Neuronal stem cell (in vitro differentiated cells): Measurements from ENCODE around the gene NAV2.

Experiments
- DNase-seq: peaks from one replicate; pipeline ENCODE4 v3.0.0-alpha.2; 2013; ENCODE audit warnings: low spot score
- H2AFZ ChIP-seq: one replicate; pipeline ENCODE4 v1.6.1; 2013; ENCODE audit warnings: mild to moderate bottlenecking, low read length, inconsistent platforms
- H2AK5ac ChIP-seq: 2 replicates; pipeline ENCODE4 v1.6.1; 2013; ENCODE audit warnings: low read depth, mild to moderate bottlenecking, inconsistent platforms, low read length, moderate library complexity, mixed read lengths
- H2BK120ac ChIP-seq: 2 replicates; pipeline ENCODE4 v1.6.1; 2013; ENCODE audit warnings: low read depth, mild to moderate bottlenecking, inconsistent platforms, low read length, moderate library complexity, mixed read lengths
- H2BK12ac ChIP-seq: one replicate; pipeline ENCODE4 v1.6.1; 2013; ENCODE audit warnings: low read length, inconsistent platforms
- H2BK15ac ChIP-seq: 2 replicates; pipeline ENCODE4 v1.6.1; 2013; ENCODE audit warnings: mild to moderate bottlenecking, low read length, inconsistent platforms, mixed read lengths
- H2BK5ac ChIP-seq: one replicate; pipeline ENCODE4 v1.6.1; 2013; ENCODE audit warnings: inconsistent platforms, mild to moderate bottlenecking, low read length, moderate library complexity
- H3K14ac ChIP-seq: one replicate; pipeline ENCODE4 v1.6.1; 2013; ENCODE audit warnings: low read length, inconsistent platforms
- H3K18ac ChIP-seq: 2 replicates; pipeline ENCODE4 v1.6.1; 2013; ENCODE audit warnings: low read length, inconsistent platforms
- H3K23ac ChIP-seq: 2 replicates; pipeline ENCODE4 v1.6.1; 2013; ENCODE audit warnings: low read depth, mild to moderate bottlenecking, mixed read lengths, low read length, inconsistent platforms; ENCODE audit not compliant: poor library complexity
- H3K27ac ChIP-seq: replicated peaks from 3 replicates; pipeline ENCODE4 v1.5.1; 2013; ENCODE audit warnings: low read length, inconsistent platforms
- H3K27me3 ChIP-seq, 3 experiments: 2 replicates each; pipeline ENCODE4 v1.6.1; 2013; ENCODE audit warnings: low read length in 3 of 3, mild to moderate bottlenecking in 2 of 3, inconsistent platforms in 1 of 3, low read depth in 1 of 3, mixed read lengths in 1 of 3, moderate library complexity in 1 of 3; ENCODE audit not compliant: control insufficient read depth in 3 of 3, insufficient read depth in 3 of 3
- H3K36me3 ChIP-seq, 2 donors: replicated peaks in 1 of 2; 2 replicates each; pipeline ENCODE4 v1.6.1; 2013; ENCODE audit warnings: low read length in 2 of 2; ENCODE audit not compliant: control insufficient read depth in 2 of 2, insufficient read depth in 2 of 2
- H3K4ac ChIP-seq: 2 replicates; pipeline ENCODE4 v1.6.1; 2013; ENCODE audit warnings: inconsistent platforms, mild to moderate bottlenecking, low read length, moderate library complexity
- H3K4me1 ChIP-seq, 2 donors: 1 replicate in 1 of 2; 2 replicates in 1 of 2; pipeline ENCODE4 v1.6.1; 2013; ENCODE audit warnings: low read length in 2 of 2, low read depth in 1 of 2; ENCODE audit not compliant: control insufficient read depth in 2 of 2, insufficient read depth in 1 of 2
- H3K4me2 ChIP-seq: one replicate; pipeline ENCODE4 v1.6.1; 2013; ENCODE audit warnings: mild to moderate bottlenecking, low read length, inconsistent platforms; ENCODE audit not compliant: insufficient read depth, poor library complexity, severe bottlenecking
- H3K4me3 ChIP-seq, 2 donors: 2 replicates each; pipeline ENCODE4 v1.5.1; 2013; ENCODE audit warnings: low read length in 2 of 2, mild to moderate bottlenecking in 2 of 2, inconsistent platforms in 1 of 2, moderate library complexity in 1 of 2
- H3K79me1 ChIP-seq: one replicate; pipeline ENCODE4 v1.6.1; 2013; ENCODE audit warnings: low read depth, mild to moderate bottlenecking, inconsistent platforms, low read length, moderate library complexity
- H3K9ac ChIP-seq: one replicate; pipeline ENCODE4 v1.6.1; 2013; ENCODE audit warnings: mild to moderate bottlenecking, low read depth, low read length, inconsistent platforms; ENCODE audit not compliant: poor library complexity
- H3K9me3 ChIP-seq, 2 donors: replicated peaks in 1 of 2; 2 replicates each; pipeline versions ENCODE3 to v1.6.1; 2013; ENCODE audit warnings: low read length in 2 of 2, mild to moderate bottlenecking in 2 of 2, inconsistent platforms in 1 of 2, low read depth in 1 of 2, mixed read lengths in 1 of 2, moderate library complexity in 1 of 2; ENCODE audit not compliant: control insufficient read depth in 2 of 2, insufficient read depth in 1 of 2
- H4K8ac ChIP-seq: one replicate; pipeline ENCODE4 v1.6.1; 2013; ENCODE audit warnings: low read depth, mild to moderate bottlenecking, inconsistent platforms, low read length, moderate library complexity
- H4K91ac ChIP-seq: one replicate; pipeline ENCODE4 v1.6.1; 2013; ENCODE audit warnings: low read length, low read depth, mild to moderate bottlenecking, inconsistent platforms; ENCODE audit not compliant: poor library complexity
- WGBS, 2 donors: extraction: QIAGEN DNeasy Blood & Tissue Kit; methylation state at CpG; one replicate each; pipeline ENCODE4 v1.1.7; 2013; ENCODE audit warnings: missing lambda C conversion rate in 2 of 2, mixed read lengths in 1 of 2; ENCODE audit not compliant: insufficient read length in 2 of 2, insufficient replicate concordance in 1 of 2; ENCODE audit errors: extremely low coverage in 2 of 2; 5-methylcytosine and 5-hydroxymethylcytosine counted together

Gene NAV2

GRCh38 chr11:20132667-20133039 lies 420.0 kb downstream of the NAV2 start:
- no peak overlapping the region for H3K4me3 ChIP-seq
- H3K4ac ChIP-seq, result no peak overlapping the region
- no peak overlapping the region for H3K9ac ChIP-seq
- no peak overlapping the region for H2BK120ac ChIP-seq
- H3K27ac ChIP-seq, result no peak overlapping the region
- no peak for DNase-seq
- no peak overlapping the region for H3K23ac ChIP-seq
- peak overlapping the region; percentile 88 for H2AFZ ChIP-seq
- WGBS, 2 donors, result no CpG with 5 or more reads among the region's 8 CpGs
- no peaks in the 10 kb centered on the region for H3K36me3 ChIP-seq
- no peak overlapping the region for H3K14ac ChIP-seq
- H3K9me3 ChIP-seq, result peaks cover 0 to 3% of the 10 kb centered on the region in 2 donors
- no peak overlapping the region for H2BK5ac ChIP-seq
- H3K79me1 ChIP-seq, result no peaks in the 10 kb centered on the region
- H4K91ac ChIP-seq, result no peak overlapping the region
- H4K8ac ChIP-seq, result no peak overlapping the region
- H2AK5ac ChIP-seq, result no peak overlapping the region
- peaks cover 0 to 5% of the 10 kb centered on the region in 2 donors for H3K4me1 ChIP-seq
- H2BK15ac ChIP-seq, result no peak overlapping the region
- H3K27me3 ChIP-seq, result peaks cover 0 to 39% (median 9%) of the 10 kb centered on the region in 3 experiments
- no peak overlapping the region for H2BK12ac ChIP-seq
- no peak overlapping the region for H3K4me2 ChIP-seq
- no peak overlapping the region for H3K18ac ChIP-seq

- H3K18ac ChIP-seq, result no peak overlapping the region
- H3K9me3 ChIP-seq, result peaks cover 0 to 3% of the 10 kb centered on the region in 2 donors
- no peak overlapping the region for H4K8ac ChIP-seq
- H4K91ac ChIP-seq, result no peak overlapping the region
- no peak overlapping the region for H2AFZ ChIP-seq
- H3K4me1 ChIP-seq, result peaks cover 0 to 5% of the 10 kb centered on the region in 2 donors
- H2BK5ac ChIP-seq, result no peak overlapping the region
- H3K14ac ChIP-seq, result no peak overlapping the region
- DNase-seq, result no peak
- no peak overlapping the region for H3K4ac ChIP-seq
- H3K36me3 ChIP-seq, result no peaks in the 10 kb centered on the region
- no peak overlapping the region for H2BK15ac ChIP-seq
- no peak overlapping the region for H3K27ac ChIP-seq
- H3K27me3 ChIP-seq, result peaks cover 0 to 50% (median 9%) of the 10 kb centered on the region in 3 experiments
- no peak overlapping the region for H2BK12ac ChIP-seq
- H2BK120ac ChIP-seq, result no peak overlapping the region
- no peak overlapping the region for H3K23ac ChIP-seq
- H2AK5ac ChIP-seq, result no peak overlapping the region
- WGBS, 2 donors, result no CpG with 5 or more reads among the region's 5 CpGs
- no peak overlapping the region for H3K4me3 ChIP-seq
- H3K4me2 ChIP-seq, result no peak overlapping the region
- no peaks in the 10 kb centered on the region for H3K79me1 ChIP-seq
- H3K9ac ChIP-seq, result no peak overlapping the region
Measured at GRCh38 chr11:20134991-20135736, 422.5 kb downstream of the NAV2 start.

GRCh38 chr11:20137637-20138036 lies 425.0 kb downstream of the NAV2 start:
- H2BK15ac ChIP-seq, result no peak overlapping the region
- H3K9ac ChIP-seq, result no peak overlapping the region
- no peak overlapping the region for H3K27ac ChIP-seq
- no peak overlapping the region for H2AFZ ChIP-seq
- peaks cover 0 to 49% (median 0%) of the 10 kb centered on the region in 3 experiments for H3K27me3 ChIP-seq
- H3K4ac ChIP-seq, result no peak overlapping the region
- H3K9me3 ChIP-seq, result peaks cover 3 to 5% of the 10 kb centered on the region in 2 donors
- H4K91ac ChIP-seq, result no peak overlapping the region
- no peak overlapping the region for H3K4me3 ChIP-seq
- H3K36me3 ChIP-seq, result no peaks in the 10 kb centered on the region
- no peak overlapping the region for H4K8ac ChIP-seq
- DNase-seq, result no peak
- H2BK5ac ChIP-seq, result no peak overlapping the region
- H3K18ac ChIP-seq, result no peak overlapping the region
- no peak overlapping the region for H3K23ac ChIP-seq
- H2AK5ac ChIP-seq, result no peak overlapping the region
- H2BK120ac ChIP-seq, result no peak overlapping the region
- no peak overlapping the region for H2BK12ac ChIP-seq
- no peak overlapping the region for H3K14ac ChIP-seq
- no peaks in the 10 kb centered on the region for H3K79me1 ChIP-seq
- no peaks in the 10 kb centered on the region for H3K4me1 ChIP-seq
- H3K4me2 ChIP-seq, result no peak overlapping the region

- H3K79me1 ChIP-seq, result no peaks in the 10 kb centered on the region
- H3K36me3 ChIP-seq, result no peaks in the 10 kb centered on the region
- no peak overlapping the region for H2AK5ac ChIP-seq
- H2BK120ac ChIP-seq, result no peak overlapping the region
- no peak overlapping the region for H3K23ac ChIP-seq
- H2AFZ ChIP-seq, result no peak overlapping the region
- H3K14ac ChIP-seq, result no peak overlapping the region
- no CpG with 5 or more reads among the region's 4 CpGs for WGBS, 2 donors
- H2BK15ac ChIP-seq, result no peak overlapping the region
- no peak overlapping the region for H4K91ac ChIP-seq
- no peak overlapping the region for H3K18ac ChIP-seq
- H3K4ac ChIP-seq, result no peak overlapping the region
- no peak overlapping the region for H4K8ac ChIP-seq
- H3K4me2 ChIP-seq, result no peak overlapping the region
- H3K9ac ChIP-seq, result no peak overlapping the region
- no peak for DNase-seq
- H2BK5ac ChIP-seq, result no peak overlapping the region
- no peak overlapping the region for H3K4me3 ChIP-seq
- H3K27ac ChIP-seq, result no peak overlapping the region
- H3K27me3 ChIP-seq, result peaks cover 0 to 57% (median 0%) of the 10 kb centered on the region in 3 experiments
- H3K9me3 ChIP-seq, result peaks cover 3 to 5% of the 10 kb centered on the region in 2 donors
- H3K4me1 ChIP-seq, result no peaks in the 10 kb centered on the region
- no peak overlapping the region for H2BK12ac ChIP-seq
Measured at GRCh38 chr11:20138707-20139106, 426.1 kb downstream of the NAV2 start.
